Panc1 (cell line): ENCODE results near the gene CTAGE1.

Experiments used
- CTCF ChIP-seq: fragments of 450-650 bp; IDR thresholded peaks from 2 replicates; pipeline ENCODE4 v1.5.1; 2017; ENCODE audit warnings: mild to moderate bottlenecking
- POLR2AphosphoS5 ChIP-seq: IDR thresholded peaks from 2 replicates; pipeline ENCODE4 v1.6.1; 2012; ENCODE audit warnings: mild to moderate bottlenecking, low read depth, low read length, moderate library complexity
- REST ChIP-seq, 2 experiments: IDR thresholded peaks; 2 replicates each; pipeline ENCODE4 v1.6.1; 2011 to 2012; ENCODE audit warnings: low read depth in 2 of 2, control low read depth in 1 of 2, low read length in 1 of 2, mild to moderate bottlenecking in 1 of 2, moderate library complexity in 1 of 2; ENCODE audit not compliant: insufficient read depth in 1 of 2
- SIN3A ChIP-seq: IDR thresholded peaks from 2 replicates; pipeline ENCODE4 v1.6.1; 2012; ENCODE audit warnings: low read depth, mild to moderate bottlenecking, low read length, moderate library complexity, borderline replicate concordance; ENCODE audit not compliant: insufficient read depth
- TCF7L2 ChIP-seq: IDR thresholded peaks from 2 replicates; pipeline ENCODE4 v1.6.1; 2011; ENCODE audit warnings: mild to moderate bottlenecking, low read depth, low read length, inconsistent platforms

DNA sequence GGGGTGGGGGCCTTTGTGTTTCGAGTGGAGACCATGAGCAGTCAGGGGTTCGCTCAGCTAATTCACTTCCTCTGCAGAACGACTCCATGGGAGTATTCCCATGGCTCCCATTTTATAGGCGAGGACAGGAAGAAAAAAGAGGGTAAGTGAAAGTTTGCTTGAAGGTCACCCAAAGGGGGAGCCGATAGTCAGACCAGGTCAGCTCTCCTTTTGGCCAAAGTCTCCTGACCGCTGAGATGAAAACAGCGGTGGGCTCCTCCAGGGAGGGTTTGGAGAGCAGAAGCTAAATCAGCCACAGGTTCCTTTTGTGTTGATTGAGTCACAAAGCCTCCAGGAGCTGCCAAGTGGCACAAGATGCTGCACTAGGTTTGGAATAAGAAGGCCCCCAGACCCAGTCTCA lies 34.1 kb upstream of the CTAGE1 start:
- TF ChIP-seq CTCF = no peak
- no peak for TF ChIP-seq SIN3A
- TF ChIP-seq POLR2AphosphoS5 = no peak
- no peak for TF ChIP-seq REST (IDR thresholded peaks at IDR 0.05; ENCODE audit: insufficient read depth in 1 of 2, low read depth in 2 of 2, low read length in 1 of 2)
- no peak for TF ChIP-seq TCF7L2
